HepG2 (cell line): ENCODE results near the gene RBMS2. TPM values are rescaled to one million over a fixed set of nuclear protein-coding genes. Genes with fewer than 3 reads are reported as not detected.

Source experiments
- GLMP ChIP-seq: sonication (generic); formaldehyde crosslinking; IDR thresholded peaks from 2 replicates; pipeline ENCODE4 v1.9.0; 2021; ENCODE audit warnings: missing genetic modification reagents, mild to moderate bottlenecking, borderline replicate concordance
- polyA plus RNA-seq, 8 experiments: library from polyadenylated mRNA; depleted of rRNA in 3 of 8; stranded (reverse) in 7 of 8; unstranded in 1 of 8; fragments of >200 nt; fragmentation: Illumina TruSeq in 4 of 8; extraction: Trizol in 4 of 8; gene quantifications; 2 replicates each; pipeline versions ENCODE4 v1.2.1 to v1.2.3, GENCODE V29; 2011 to 2016; ENCODE audit warnings: low read depth in 4 of 8, missing spikeins in 1 of 8, mixed read lengths in 1 of 8; ENCODE audit not compliant: insufficient read depth in 1 of 8
- total RNA-seq, 5 experiments: library from RNA; depleted of rRNA; stranded (reverse); fragments of >200 nt; fragmentation: Illumina TruSeq; extraction: Trizol; gene quantifications; 2 replicates each; pipeline ENCODE4 v1.2.3, GENCODE V29; 2016; ENCODE audit warnings: low read depth in 1 of 5
- TF ChIP-seq, protein P1 (sequence below), 2 experiments: sonication (generic) in 1 of 2; formaldehyde crosslinking in 1 of 2; IDR thresholded peaks; 2 replicates each; pipeline versions ENCODE4 v1.5.1 to v1.6.1; 2011 to 2020; ENCODE audit warnings: borderline replicate concordance in 1 of 2, low read depth in 1 of 2, low read length in 1 of 2, mild to moderate bottlenecking in 1 of 2, missing genetic modification reagents in 1 of 2, moderate library complexity in 1 of 2
- TF ChIP-seq, protein P2 (sequence below): sonication (generic); formaldehyde crosslinking; IDR thresholded peaks from one replicate; pipeline ENCODE4 v1.5.1; 2020; ENCODE audit warnings: mild to moderate bottlenecking, missing genetic modification reagents; ENCODE audit errors: not compliant biosample characterization

The RBMS2 gene
- total and polyA plus RNA-seq, 2 of the 13 experiments (the other 11 are each of a cell fraction or from before 2014, with no cell fraction given): 0.53 to 7.4 TPM

DNA sequence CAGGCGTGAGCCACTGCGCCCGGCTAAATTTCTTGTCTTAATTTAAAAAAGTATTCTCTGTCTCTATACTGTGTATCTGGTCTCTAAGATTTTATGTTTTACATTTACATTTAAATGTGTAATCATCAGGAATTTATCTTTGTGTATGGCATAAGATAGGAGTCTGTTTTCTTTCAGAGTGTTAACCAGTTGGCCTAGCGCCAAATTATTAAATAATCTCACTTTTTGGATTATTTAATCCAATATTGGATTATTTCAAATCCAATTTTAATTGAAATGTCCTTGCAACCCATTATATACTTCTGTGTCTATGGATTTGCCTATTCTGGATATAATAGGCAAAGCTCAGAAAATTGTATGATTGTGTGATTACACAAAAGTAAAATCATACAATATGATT is 63.5 kb downstream of the RBMS2 start (continued):
- no peak for TF ChIP-seq GLMP
- TF ChIP-seq, protein P1, sequence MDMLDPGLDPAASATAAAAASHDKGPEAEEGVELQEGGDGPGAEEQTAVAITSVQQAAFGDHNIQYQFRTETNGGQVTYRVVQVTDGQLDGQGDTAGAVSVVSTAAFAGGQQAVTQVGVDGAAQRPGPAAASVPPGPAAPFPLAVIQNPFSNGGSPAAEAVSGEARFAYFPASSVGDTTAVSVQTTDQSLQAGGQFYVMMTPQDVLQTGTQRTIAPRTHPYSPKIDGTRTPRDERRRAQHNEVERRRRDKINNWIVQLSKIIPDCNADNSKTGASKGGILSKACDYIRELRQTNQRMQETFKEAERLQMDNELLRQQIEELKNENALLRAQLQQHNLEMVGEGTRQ (IDR thresholded peaks at IDR 0.05; ENCODE audit: low read depth, low read length): no peak
- TF ChIP-seq, protein P1 (CRISPR knock-in tag; IDR thresholded peaks at IDR 0.05; ENCODE audit: borderline replicate concordance): no peak
- TF ChIP-seq, protein P2, sequence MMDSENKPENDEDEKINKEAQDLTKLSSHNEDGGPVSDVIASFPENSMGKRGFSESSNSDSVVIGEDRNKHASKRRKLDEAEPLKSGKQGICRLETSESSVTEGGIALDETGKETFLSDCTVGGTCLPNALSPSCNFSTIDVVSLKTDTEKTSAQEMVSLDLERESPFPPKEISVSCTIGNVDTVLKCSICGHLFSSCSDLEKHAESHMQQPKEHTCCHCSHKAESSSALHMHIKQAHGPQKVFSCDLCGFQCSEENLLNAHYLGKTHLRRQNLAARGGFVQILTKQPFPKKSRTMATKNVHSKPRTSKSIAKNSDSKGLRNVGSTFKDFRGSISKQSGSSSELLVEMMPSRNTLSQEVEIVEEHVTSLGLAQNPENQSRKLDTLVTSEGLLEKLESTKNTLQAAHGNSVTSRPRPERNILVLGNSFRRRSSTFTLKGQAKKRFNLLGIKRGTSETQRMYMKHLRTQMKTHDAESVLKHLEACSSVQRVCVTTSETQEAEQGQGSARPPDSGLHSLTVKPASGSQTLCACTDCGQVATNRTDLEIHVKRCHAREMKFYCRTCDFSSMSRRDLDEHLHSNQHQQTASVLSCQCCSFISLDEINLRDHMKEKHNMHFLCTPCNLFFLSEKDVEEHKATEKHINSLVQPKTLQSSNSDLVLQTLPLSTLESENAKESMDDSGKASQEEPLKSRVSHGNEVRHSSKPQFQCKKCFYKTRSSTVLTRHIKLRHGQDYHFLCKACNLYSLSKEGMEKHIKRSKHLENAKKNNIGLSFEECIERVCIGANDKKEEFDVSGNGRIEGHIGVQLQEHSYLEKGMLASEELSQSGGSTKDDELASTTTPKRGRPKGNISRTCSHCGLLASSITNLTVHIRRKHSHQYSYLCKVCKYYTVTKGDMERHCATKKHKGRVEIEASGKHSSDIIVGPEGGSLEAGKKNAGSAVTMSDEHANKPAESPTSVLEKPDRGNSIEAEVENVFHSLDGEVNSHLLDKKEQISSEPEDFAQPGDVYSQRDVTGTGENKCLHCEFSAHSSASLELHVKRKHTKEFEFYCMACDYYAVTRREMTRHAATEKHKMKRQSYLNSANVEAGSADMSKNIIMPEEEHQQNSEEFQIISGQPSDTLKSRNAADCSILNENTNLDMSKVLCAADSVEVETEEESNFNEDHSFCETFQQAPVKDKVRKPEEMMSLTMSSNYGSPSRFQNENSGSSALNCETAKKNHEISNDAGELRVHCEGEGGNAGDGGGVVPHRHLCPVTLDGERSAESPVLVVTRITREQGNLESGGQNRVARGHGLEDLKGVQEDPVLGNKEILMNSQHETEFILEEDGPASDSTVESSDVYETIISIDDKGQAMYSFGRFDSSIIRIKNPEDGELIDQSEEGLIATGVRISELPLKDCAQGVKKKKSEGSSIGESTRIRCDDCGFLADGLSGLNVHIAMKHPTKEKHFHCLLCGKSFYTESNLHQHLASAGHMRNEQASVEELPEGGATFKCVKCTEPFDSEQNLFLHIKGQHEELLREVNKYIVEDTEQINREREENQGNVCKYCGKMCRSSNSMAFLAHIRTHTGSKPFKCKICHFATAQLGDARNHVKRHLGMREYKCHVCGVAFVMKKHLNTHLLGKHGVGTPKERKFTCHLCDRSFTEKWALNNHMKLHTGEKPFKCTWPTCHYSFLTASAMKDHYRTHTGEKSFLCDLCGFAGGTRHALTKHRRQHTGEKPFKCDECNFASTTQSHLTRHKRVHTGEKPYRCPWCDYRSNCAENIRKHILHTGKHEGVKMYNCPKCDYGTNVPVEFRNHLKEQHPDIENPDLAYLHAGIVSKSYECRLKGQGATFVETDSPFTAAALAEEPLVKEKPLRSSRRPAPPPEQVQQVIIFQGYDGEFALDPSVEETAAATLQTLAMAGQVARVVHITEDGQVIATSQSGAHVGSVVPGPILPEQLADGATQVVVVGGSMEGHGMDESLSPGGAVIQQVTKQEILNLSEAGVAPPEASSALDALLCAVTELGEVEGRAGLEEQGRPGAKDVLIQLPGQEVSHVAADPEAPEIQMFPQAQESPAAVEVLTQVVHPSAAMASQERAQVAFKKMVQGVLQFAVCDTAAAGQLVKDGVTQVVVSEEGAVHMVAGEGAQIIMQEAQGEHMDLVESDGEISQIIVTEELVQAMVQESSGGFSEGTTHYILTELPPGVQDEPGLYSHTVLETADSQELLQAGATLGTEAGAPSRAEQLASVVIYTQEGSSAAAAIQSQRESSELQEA (CRISPR knock-in tag): no peak
